ENCODE measurements around the gene CMTM1.

Gene CMTM1

DNA sequence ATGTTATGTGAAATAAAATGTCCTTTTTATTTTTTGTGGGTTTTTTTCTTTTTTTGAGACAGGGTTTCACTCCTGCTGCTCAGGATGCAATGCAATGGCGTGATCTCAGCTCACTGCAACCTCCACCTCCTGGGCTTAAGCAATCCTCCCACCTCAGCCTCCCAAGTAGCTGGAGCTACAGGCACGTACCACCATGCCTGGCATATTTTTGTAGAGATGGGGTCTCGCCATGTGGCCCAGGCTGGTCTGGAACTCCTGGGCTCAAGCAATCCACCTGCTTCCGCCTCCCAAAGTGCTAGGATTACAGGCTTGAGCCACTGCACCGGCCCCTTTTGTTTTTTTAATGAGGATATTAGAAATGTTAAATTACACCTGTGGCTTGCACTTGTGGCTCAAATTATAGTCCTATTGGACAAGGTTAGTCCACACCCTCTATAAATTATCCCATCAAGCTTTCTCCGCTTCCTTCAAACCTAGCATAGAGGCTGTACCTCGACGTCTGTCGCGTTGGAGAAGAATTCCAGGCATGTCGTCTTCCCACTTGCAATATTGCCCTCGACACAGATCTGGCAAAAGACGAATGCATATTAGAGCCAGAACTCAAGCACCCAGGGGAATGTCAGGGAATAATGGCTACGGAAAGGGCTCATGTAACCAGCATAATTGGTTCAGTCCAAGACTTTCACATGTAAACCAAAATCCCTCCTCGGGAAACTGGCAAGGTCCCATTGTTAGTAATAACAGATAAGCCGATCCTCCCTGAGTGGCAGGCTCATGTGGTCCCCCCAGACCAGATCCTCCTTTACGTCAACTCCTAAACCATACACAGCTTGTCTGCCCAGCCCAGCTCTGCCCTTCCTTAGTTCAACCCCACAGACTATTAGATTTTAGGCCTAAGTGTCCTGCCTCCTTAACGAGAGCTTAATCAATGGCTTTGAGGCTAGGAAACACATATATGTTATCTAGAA, 24.6 kb upstream of the CMTM1 start:
- TF ChIP-seq, protein P1, sequence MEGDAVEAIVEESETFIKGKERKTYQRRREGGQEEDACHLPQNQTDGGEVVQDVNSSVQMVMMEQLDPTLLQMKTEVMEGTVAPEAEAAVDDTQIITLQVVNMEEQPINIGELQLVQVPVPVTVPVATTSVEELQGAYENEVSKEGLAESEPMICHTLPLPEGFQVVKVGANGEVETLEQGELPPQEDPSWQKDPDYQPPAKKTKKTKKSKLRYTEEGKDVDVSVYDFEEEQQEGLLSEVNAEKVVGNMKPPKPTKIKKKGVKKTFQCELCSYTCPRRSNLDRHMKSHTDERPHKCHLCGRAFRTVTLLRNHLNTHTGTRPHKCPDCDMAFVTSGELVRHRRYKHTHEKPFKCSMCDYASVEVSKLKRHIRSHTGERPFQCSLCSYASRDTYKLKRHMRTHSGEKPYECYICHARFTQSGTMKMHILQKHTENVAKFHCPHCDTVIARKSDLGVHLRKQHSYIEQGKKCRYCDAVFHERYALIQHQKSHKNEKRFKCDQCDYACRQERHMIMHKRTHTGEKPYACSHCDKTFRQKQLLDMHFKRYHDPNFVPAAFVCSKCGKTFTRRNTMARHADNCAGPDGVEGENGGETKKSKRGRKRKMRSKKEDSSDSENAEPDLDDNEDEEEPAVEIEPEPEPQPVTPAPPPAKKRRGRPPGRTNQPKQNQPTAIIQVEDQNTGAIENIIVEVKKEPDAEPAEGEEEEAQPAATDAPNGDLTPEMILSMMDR (IDR thresholded peaks at IDR 0.05; ENCODE audit: low read depth, low read length) = no peak
- H3K4me3 ChIP-seq (ENCODE audit: low read depth, low read length) = no peak overlapping the region

DNA sequence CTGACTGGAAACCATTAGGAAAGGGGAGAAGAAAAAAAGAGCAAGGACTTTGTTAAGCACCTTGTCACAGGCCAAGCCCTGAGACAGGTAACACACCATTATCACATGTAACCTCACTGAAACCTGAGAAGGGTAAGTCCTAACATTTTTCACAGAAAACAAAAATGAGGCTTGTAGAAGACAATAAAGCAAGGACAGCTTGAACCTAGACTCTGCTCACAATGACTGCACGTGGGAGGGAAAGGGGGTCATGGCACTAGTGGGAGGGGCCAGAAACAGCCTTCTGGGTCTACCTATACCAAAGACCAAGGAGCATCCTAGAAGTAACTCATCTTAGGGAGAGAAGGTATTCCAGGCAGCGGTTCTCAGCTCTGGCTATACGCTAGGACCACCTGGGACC, 23.8 kb upstream of the CMTM1 start:
- TF ChIP-seq, protein P1 (IDR thresholded peaks at IDR 0.05; ENCODE audit: low read depth, low read length) = no peak
- H3K4me3 ChIP-seq (ENCODE audit: low read depth, low read length) = no peak overlapping the region

DNA sequence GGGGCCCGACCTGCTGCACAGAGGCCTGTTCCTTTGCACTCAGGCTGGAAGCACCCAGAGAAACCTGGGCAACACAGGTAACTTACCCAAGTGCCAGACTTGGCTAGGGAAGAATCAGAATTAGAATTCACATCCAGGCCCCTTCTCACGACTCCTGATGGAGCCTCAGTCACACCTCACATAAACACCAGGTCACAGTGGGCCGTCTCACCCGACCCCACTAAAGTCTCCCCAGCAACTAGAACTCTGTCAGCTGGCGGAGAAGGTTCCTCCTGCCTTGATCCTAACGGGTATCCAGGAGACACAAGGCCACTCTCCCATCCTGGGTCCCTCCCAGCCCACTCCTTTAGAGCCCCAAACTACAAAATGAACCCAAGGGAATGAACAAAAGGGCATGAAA, 22.7 kb upstream of the CMTM1 start:
- H3K4me3 ChIP-seq (ENCODE audit: low read depth, low read length) = no peak overlapping the region
- TF ChIP-seq, protein P1 (IDR thresholded peaks at IDR 0.05; ENCODE audit: low read depth, low read length) = no peak

DNA sequence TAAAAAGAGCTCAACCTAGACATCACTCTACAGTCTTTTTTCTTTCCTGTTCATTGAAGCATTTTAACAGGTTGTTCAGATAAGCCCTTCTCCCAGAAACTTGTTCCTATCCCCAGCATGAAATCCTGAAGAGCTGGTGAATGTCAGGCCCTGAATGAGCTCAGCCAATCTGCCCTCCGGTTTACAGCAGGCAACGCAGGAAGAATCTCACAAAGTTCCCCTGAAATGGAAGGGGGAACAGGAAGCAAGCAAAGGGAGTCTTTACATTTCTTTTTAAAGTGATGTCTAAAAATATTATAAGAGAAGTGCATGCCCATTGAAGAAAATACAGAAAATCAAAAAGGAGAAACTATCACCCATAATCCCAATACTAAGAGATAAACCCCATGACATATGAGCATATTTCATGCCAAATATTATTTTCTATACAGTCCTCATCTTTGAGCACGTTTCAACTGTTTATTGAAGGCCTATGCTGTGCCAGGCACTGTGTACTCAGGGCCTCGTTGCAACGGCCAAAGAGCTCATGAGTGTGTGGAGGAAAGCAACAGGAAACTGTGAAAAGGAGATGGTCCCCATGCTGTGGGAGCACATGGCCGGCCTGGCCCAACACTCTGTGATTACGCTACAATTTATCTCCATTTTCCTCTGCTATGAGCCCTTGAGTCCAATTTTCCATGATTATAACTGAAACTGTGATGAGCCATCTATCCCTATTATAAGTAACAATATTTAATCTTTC, 22.1 kb upstream of the CMTM1 start:
- H3K4me3 ChIP-seq (ENCODE audit: low read depth, low read length) = no peak overlapping the region
- TF ChIP-seq, protein P1 (IDR thresholded peaks at IDR 0.05; ENCODE audit: low read depth, low read length) = no peak

DNA sequence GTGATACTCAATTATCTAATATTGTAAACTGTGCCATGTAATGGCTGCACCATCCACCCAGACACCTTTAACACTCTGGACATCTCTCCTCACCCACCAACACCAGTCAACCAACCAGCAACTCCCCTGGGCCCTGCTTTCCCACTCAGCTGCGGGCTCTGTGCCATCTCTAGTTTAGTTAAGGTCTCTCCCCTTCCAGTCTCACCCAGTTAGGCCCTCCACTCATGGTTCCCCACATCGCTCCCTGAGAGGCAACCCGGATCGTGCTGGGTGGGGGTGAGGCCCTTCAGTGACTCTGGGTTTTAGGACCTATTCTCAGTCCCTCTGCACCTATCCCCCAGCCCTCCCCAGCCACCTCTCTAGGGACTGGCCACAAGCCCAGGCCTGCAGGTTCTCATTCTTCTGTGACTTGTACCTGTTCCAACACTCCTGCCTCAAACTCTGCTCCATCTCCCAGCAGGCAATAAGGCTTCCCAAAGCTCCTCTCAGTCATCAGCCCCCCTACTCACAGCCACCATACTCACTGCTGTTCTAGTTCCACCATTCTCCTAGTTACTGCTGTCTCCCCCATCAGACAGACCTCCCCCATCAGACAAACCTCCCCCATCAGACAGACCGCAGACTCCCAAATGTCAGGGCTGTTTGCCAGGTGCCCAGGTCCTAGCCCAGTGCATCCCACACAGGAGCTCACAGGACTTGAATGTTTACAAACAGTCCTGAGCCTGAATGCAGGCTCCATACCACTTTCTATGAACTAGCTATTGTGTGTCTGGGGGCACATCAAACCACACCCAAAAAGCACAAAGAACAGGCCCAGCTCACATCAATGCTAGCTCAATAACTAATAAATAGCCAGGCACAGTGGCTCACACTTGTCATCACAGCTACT, 18.9 kb upstream of the CMTM1 start:
- TF ChIP-seq, protein P1 (IDR thresholded peaks at IDR 0.05; ENCODE audit: low read depth, low read length) = no peak
- H3K4me3 ChIP-seq (ENCODE audit: low read depth, low read length) = no peak overlapping the region

DNA sequence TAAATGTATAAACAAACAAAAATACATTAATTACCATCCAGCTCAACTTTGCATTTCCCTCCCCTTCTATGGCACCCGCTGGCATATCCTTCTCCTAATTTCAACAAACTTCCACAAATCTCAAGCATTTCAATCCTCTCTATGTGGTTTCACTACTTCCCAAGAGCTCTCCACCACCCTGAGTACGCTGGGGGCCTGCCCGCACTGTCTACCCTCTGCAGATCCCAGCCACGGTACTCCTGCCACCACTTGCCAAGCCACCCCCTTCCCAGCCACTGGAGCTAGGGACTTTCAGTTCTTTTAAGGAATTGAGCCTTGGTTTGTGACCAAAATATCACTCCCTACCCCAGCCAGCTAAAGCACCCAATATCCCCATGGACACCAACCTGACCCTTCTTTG, 18.2 kb upstream of the CMTM1 start:
- TF ChIP-seq, protein P1 (IDR thresholded peaks at IDR 0.05; ENCODE audit: low read depth, low read length) = no peak
- no peak overlapping the region for H3K4me3 ChIP-seq (ENCODE audit: low read depth, low read length)

All from WI38 (cell line).